Endothelial cell of hepatic sinusoid (primary cell): ENCODE measurements around the gene TIGIT.

Experiments
- in situ Hi-C: cut with HindIII; loops from 2 replicates; pipeline ENCODE4 v1.10.0; 2017; ENCODE audit warnings: low sequenced_read_pairs

Gene TIGIT

DNA sequence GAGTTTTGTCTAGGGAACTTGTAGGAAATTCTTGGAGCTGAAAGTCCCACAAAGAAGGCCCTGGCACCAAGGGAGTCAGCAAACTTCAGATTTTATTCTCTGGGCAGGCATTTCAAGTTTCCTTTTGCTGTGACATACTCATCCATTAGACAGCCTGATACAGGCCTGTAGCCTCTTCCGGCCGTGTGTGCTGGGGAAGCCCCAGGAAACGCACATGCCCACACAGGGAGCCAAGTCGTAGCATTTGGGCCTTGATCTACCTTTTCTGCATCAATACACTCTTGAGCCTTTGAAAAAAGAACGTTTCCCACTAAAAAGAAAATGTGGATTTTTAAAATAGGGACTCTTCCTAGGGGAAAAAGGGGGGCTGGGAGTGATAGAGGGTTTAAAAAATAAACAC is 15.0 kb downstream of the TIGIT start:
- in situ Hi-C loops, result no loop called here

DNA sequence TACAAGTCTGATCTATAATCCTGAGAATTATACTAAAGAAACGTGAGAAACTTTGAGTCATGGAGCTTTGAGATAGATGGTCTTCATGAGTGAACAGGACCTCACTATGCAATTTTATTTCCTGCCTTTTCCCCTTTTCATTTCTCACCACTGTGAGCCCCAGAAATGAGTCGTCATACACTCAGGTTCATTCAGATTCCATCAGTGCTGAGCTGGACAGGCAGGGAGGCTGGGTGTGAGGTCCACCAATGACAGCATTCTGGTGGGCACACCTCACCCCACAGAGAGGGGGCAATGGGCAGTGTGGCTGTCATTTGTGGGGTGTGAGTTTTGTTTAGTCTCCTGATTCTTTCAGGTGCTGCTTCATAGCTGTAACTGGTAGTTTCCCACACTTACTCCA is 16.9 kb downstream of the TIGIT start:
- in situ Hi-C loops, result no loop called here

- in situ Hi-C loops, result no loop called here
Observed at GRCh38 chr3:114313426-114313825, 19.6 kb downstream of the TIGIT start.

DNA sequence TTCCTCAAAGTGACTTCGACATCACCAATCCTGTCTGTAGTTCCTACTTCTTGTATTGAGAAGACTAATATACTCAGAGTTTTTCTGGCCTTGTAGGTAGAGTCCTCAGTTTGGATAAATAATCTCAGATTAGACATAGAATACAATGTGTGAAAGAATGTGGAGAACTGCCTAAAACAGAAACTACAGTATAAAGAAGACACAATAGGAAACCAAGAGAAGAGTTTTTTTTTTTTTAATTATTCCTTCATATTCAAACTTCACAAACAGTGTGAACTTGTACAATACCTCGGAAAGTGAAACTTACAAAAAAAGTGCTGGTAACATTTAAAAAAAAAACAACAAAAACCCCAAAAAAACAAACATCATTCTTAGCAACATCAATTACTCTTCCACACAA is 20.5 kb downstream of the TIGIT start:
- in situ Hi-C loops, result no loop called here

DNA sequence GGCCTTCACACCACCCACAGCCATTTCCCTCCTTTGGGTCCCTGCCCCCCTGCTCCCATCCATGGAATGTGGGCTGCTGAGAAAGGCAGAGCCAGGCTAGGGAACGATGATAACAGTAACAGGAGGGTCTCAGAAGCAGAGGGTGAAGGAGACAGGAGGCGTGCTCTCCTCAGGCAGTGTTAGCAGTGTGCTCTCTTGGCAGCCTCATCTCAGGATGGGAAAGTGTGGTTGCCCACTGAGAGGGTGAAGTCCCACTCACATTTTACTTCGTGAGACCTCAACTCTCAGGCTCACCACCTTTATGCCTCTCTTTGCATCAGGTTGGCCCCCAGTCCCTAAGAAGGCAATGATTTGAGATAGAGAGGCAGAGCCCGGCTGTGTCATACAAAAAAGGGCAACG is 24.5 kb downstream of the TIGIT start:
- in situ Hi-C loops, result no loop called here

DNA sequence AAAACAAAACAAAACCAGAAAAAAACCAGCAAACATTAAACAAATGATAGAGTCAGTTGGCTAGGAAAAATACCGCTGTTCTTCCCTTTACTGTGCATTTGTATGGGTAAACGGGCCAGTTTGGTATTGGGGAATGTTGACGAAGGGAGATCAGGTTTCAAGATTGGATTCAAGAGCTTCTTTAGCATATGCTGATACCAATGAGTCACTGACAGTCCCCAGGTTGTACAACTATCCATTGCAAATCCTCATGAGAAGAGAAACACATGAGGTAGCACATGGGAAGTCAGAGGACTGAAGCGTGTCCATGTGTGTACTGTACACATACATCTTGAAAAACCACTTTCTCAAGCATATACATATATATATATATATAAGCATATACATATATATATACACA is 25.6 kb downstream of the TIGIT start:
- in situ Hi-C loops, result no loop called here

DNA sequence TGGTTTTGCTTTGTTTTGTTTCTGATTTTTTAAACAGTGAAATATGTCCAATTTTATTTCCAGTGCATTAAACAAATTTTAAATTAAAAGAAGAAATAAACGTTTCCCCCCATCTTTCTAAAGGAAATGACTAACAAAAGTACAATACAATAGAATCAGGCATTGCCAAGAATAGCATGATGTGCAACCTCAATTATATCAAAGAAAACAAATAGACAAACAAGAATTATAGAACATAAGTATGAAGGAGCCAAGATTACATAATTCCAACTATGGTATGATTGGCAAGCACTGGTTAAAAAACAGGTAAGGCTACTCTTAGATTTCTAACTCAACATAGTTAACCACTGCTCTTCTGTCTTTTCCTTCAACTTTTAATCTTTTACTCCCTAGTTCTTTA is 26.4 kb downstream of the TIGIT start:
- in situ Hi-C loops, result no loop called here

DNA sequence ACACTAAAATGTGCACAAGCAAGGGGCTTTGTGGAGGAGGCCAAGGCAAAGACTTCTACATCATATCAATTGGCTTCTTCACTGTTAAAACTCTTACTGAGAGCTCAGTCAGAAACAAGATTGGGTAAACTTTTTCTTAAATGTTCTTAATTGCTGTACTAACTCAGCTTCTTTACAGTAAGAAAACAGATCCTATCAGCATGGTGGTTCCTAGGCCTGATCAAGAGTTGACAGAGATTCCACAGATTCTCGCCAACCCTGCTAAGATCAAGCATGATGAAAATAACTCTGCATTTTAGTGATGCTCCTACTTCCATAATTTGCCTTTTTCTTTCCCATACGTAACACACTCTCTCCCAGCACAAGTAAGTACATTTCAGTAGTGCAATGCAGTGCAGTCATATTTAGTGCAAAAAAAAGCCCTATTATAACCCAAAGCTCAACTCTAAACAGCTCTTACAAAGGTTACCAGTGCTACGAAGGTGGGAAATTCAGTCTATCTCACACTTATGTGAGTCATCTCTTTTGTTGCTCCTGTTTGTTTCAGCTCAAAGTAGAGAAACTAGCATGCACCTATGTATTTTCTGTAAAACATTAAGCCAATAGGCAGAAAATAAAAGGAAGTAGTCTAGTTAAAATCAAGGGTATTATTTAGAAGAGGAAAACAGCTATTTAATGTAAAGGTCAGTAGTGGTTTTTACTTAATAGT is 29.9 kb downstream of the TIGIT start:
- in situ Hi-C loops, result no loop called here

GRCh38 chr3:114327665-114328064 is 33.8 kb downstream of the TIGIT start:
- in situ Hi-C loops, result no loop called here

- in situ Hi-C loops, result no loop called here
Observed at GRCh38 chr3:114328345-114328744, 34.5 kb downstream of the TIGIT start.

DNA sequence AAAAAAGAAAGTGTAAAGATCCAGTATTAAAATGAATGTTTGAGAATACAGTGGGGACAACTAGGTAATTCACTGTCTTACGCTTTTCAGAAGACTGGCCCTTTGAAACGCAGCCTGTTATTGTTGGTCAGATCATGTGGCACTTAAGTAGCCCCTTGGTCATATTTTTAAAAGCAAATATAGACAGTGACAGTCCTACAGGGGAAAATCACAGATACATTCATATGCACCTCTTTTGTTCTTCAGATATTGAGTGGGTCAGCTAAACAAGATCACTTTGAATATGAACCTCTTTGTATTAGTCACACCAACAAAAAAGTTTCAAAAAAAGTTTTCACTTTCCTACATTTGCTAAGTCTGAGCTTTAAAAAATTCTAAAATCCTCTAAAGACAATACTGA is 36.0 kb downstream of the TIGIT start:
- in situ Hi-C loops, result no loop called here

- in situ Hi-C loops, result no loop called here
Observed at GRCh38 chr3:114331007-114331406, 37.2 kb downstream of the TIGIT start.

DNA sequence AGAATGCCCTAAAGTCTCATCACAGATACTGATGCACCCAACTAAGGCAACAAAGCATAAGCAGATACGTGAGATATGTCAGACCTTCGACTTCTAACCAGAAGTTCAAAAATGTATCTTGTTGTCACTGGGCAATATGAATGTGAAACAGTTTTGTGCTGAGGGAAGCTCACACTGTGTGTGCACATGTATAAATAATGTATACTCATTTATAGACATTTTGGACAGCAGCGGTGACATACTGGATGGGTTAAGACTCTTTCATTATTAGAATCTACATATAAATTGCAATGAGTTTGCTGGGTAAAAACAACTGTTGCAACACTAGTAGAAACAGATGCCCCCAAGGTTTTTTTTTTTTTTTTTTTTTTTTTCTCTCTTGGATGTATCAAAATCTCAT is 37.9 kb downstream of the TIGIT start:
- in situ Hi-C loops, result no loop called here

DNA sequence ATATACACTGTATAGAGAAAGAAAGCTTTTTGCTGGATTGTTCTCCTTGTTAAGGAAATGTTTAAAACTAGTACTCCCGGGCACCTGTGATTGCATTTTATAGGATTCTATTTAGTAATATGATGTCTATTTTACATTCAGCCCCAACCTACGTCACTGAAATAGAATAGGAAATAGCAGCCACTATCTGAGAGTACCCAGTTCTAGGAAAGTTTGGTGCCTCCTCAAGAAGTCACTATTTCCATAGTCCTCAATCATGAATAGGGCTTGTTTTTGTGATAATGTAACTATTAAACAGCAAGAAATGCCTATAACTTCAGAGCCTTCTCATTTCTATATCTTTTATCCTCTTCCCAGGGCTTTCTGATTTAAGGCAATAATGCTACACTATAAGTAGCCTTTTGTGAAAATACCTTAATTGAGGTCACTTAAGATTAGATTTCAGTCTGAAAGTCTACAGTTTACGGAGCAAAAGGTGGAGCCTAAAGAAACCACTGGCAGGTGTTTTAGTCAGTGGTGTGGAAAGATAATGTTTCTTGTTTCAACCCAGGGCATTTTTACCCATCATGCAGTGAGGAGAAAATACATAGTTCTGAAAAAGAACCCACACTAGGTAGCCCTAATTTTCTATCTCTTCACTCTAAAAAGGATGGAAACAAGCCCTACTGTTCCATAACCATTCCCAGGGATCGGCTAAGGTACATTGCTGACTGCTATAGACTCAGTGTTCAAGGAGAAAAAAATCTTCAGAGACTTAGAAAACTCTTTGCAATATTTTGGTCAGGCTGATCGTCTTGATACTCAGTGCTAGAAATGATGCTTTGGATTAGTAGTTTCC is 38.7 kb downstream of the TIGIT start:
- in situ Hi-C loops, result no loop called here

DNA sequence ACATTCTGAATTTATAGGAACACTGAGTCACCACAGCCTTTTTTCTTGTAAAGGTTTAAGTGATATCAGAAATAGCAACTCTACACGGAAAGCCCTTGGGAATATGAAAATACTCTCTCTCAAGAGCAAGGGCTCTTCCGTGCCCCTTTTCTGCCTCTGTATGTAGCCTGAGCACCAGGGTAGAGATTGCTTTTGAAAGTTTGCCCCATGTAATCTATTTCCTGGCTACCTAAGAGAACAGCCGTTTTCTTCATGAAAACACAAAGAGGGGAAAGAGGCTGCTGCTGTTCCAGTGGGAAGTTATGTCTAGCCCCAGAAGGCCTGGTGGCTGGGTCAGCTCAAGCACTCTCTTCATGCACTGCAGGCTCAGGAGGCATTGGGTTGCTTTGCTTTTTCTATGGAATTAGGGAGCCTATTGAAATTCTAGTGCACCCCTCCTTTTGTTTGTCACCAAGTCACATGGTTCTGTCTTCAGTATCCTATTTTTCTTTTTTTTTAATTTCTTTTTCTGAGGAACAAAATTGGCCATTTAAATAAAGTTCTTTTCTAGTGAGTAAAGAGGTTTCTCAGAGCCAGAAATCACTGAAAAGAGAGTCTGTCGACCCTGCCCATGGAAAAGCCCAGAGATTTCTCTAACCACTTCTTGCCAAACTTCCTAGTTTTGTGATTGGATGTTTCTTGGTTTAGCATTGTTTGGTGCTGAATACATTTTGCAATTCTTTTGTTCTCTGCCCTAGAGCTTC is 39.5 kb downstream of the TIGIT start:
- in situ Hi-C loops, result no loop called here

DNA sequence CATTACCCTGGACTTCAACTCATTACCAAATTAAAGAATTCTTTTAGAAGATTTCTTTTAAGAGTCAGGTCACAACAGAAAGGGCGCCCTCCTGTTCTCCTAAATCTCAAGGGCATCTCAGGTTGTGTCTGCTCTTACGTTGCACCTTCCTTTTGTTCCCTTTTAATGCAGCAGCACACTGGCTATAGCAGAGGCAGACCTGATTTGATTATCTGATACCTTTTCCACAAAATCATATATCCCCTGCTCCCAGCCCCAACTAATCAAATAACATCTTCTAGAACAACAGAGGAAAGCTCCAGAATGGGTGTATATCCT is 40.1 kb downstream of the TIGIT start:
- in situ Hi-C loops, result no loop called here

DNA sequence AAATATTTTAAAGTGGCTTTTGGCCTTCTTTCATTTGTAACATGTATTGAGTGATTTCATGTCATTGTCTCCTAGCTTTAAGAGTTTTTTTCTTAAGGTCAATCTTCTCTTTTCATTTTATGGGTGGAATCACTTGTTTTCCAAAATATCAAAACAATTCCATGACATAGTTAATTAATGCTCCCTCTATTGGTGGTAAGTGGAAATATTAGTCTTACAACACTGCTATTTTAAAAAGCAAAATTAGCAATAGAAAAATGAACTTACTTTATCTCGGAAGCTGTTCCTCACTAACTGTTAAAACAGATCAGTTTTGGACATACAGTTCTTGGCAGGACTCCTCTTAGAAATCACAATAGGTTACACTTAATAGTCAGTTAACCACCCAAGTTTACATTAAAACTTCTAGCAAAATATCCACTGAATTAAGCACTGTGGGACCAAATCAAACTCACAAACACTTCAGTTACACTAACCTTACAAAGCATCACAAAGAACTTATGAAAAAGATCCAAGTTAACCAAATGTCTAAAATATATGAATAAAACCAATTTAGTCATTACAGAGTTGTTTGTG is 42.4 kb downstream of the TIGIT start:
- in situ Hi-C loops, result no loop called here

GRCh38 chr3:114336857-114337256 is 43.0 kb downstream of the TIGIT start:
- in situ Hi-C loops, result no loop called here

GRCh38 chr3:114338651-114339357 is 45.0 kb downstream of the TIGIT start:
- in situ Hi-C loops, result no loop called here

DNA sequence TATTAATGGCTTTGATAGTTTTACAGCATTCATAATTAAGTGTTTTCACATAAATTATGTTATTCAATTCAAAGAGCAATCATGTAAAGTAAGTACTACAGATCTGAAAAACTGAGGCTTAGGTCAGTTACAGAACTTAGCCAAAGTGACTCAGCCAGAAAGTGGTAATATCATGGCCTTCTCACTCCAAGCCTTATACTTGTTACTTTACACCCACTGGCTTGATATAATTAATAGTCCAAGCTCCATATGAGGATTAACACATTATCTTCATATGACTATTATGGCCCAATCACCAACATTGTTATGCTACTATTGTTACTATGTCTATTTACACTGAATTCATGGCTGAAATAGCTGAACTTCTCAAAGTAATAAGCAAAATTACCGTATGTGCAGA is 50.7 kb downstream of the TIGIT start:
- in situ Hi-C loops, result no loop called here

- in situ Hi-C loops, result no loop called here
Observed at GRCh38 chr3:114350271-114350670, 56.4 kb downstream of the TIGIT start.
